NCI-H2081 (cell line): ENCODE results near the gene ELMO1.

Source experiments
- DNase-seq, 2 experiments: peaks; one replicate each; lab custom pipeline; 2025; lab: John Stamatoyannopoulos, UW

Gene ELMO1

GRCh38 chr7:36878288-36878687 is 570.4 kb downstream of the ELMO1 start:
- DNase-seq, result no peak

GRCh38 chr7:36875794-36876193 is 572.9 kb downstream of the ELMO1 start:
- DNase-seq, result peak; percentile 68 to 90

GRCh38 chr7:36874041-36874440 is 574.6 kb downstream of the ELMO1 start:
- DNase-seq, result no peak

- DNase-seq, result no peak
These were observed 576.8 kb downstream of the ELMO1 start for GRCh38 chr7:36871863-36872262.

- DNase-seq, result no peak
These were observed 577.3 kb downstream of the ELMO1 start for GRCh38 chr7:36871355-36871738.

GRCh38 chr7:36870625-36871354 is 577.9 kb downstream of the ELMO1 start:
- DNase-seq, result no peak

GRCh38 chr7:36868727-36869411 is 579.8 kb downstream of the ELMO1 start:
- no peak for DNase-seq

GRCh38 chr7:36865019-36865418 is 583.6 kb downstream of the ELMO1 start:
- DNase-seq, result no peak

- DNase-seq, result peak in 1 of 2 experiments; percentile 36
These were observed 584.6 kb downstream of the ELMO1 start for GRCh38 chr7:36863901-36864701.

GRCh38 chr7:36862771-36863261 is 585.8 kb downstream of the ELMO1 start:
- DNase-seq, result peak in 1 of 2 experiments; percentile 33

GRCh38 chr7:36861656-36862055 is 587.0 kb downstream of the ELMO1 start:
- DNase-seq, result no peak

- no peak for DNase-seq
These were observed 588.0 kb downstream of the ELMO1 start for GRCh38 chr7:36860681-36861080.

GRCh38 chr7:36855330-36855729 is 593.3 kb downstream of the ELMO1 start:
- DNase-seq, result no peak

- DNase-seq, result no peak
These were observed 594.0 kb downstream of the ELMO1 start for GRCh38 chr7:36854652-36855051.

GRCh38 chr7:36852931-36853330 is 595.7 kb downstream of the ELMO1 start:
- no peak for DNase-seq

- DNase-seq, result no peak
These were observed 596.6 kb downstream of the ELMO1 start for GRCh38 chr7:36852017-36852416.

- no peak for DNase-seq
These were observed 597.3 kb downstream of the ELMO1 start for GRCh38 chr7:36851382-36851781.

GRCh38 chr7:36847946-36848345 is 600.7 kb downstream of the ELMO1 start:
- DNase-seq, result no peak

GRCh38 chr7:36844374-36844773 is 604.3 kb downstream of the ELMO1 start:
- DNase-seq, result no peak

- peak; percentile 68 to 84 for DNase-seq
These were observed 607.8 kb downstream of the ELMO1 start for GRCh38 chr7:36840904-36841303.

- DNase-seq, result no peak
These were observed 609.9 kb downstream of the ELMO1 start for GRCh38 chr7:36838616-36839225.

GRCh38 chr7:36831049-36831448 is 617.6 kb downstream of the ELMO1 start:
- no peak for DNase-seq
